CD14-positive monocyte (primary cell): ENCODE data around the gene TMEM248. TPM values are rescaled to one million over a fixed set of nuclear protein-coding genes. Genes with fewer than 3 reads are reported as not detected.
"Not testable (repeated sequence)": the region's sequence is repeated elsewhere in the genome, so short reads cannot be mapped to it uniquely, and the experiment has no call there.

ENCODE experiments used
- DNase-seq, 3 donors: peaks; one replicate each; pipeline ENCODE4 v3.0.0-alpha.2; 2011 to 2022
- H2AFZ ChIP-seq: 2 replicates; pipeline ENCODE4 v1.6.0; 2012; ENCODE audit warnings: mild to moderate bottlenecking, low read depth, low read length, inconsistent platforms; ENCODE audit not compliant: insufficient read depth, poor library complexity, severe bottlenecking
- H3K27ac ChIP-seq, 2 donors: 1 replicate in 1 of 2; 2 replicates in 1 of 2; pipeline ENCODE4 v1.5.1; 2012 to 2013; ENCODE audit warnings: low read length in 2 of 2, control low read depth in 1 of 2, inconsistent platforms in 1 of 2, low read depth in 1 of 2, mild to moderate bottlenecking in 1 of 2
- H3K27me3 ChIP-seq, 2 donors: one replicate each; pipeline versions ENCODE4 v1.6.0 to v1.6.1; 2011 to 2013; ENCODE audit warnings: low read length in 2 of 2; ENCODE audit not compliant: control insufficient read depth in 2 of 2, insufficient read depth in 2 of 2
- H3K36me3 ChIP-seq, 2 donors: replicated peaks in 1 of 2; 1 replicate in 1 of 2; 2 replicates in 1 of 2; pipeline versions ENCODE4 v1.5.1 to v1.6.1; 2012 to 2013; ENCODE audit warnings: low read length in 2 of 2, control low read depth in 1 of 2, inconsistent platforms in 1 of 2, mild to moderate bottlenecking in 1 of 2; ENCODE audit not compliant: insufficient read depth in 2 of 2, control insufficient read depth in 1 of 2
- H3K4me1 ChIP-seq, 2 donors: 1 replicate in 1 of 2; 2 replicates in 1 of 2; pipeline versions ENCODE4 v1.5.1 to v1.6.1; 2012 to 2013; ENCODE audit warnings: low read length in 2 of 2, control low read depth in 1 of 2, inconsistent platforms in 1 of 2, mild to moderate bottlenecking in 1 of 2, moderate library complexity in 1 of 2; ENCODE audit not compliant: insufficient read depth in 2 of 2, control insufficient read depth in 1 of 2
- H3K4me2 ChIP-seq: replicated peaks from 2 replicates; pipeline ENCODE3; 2012; ENCODE audit warnings: low read length, moderate library complexity, mild to moderate bottlenecking; ENCODE audit not compliant: poor library complexity, severe bottlenecking; ENCODE audit errors: extremely low read depth
- H3K4me3 ChIP-seq, 3 experiments: fragments of 200-600 bp in 1 of 3; sonication (generic) in 1 of 3; replicated peaks in 1 of 3; 1 replicate in 2 of 3; 2 replicates in 1 of 3; pipeline ENCODE4 v1.5.1; 2011 to 2013; ENCODE audit warnings: low read length in 3 of 3, mild to moderate bottlenecking in 3 of 3, control low read depth in 2 of 3, low read depth in 2 of 3, inconsistent platforms in 1 of 3, moderate library complexity in 1 of 3
- H3K79me2 ChIP-seq: 2 replicates; pipeline ENCODE4 v1.6.0; 2012; ENCODE audit warnings: mild to moderate bottlenecking, control low read depth, inconsistent platforms, low read length, moderate library complexity; ENCODE audit not compliant: insufficient read depth
- H3K9ac ChIP-seq: 2 replicates; pipeline ENCODE4 v1.6.0; 2017; ENCODE audit warnings: low read length, mild to moderate bottlenecking; ENCODE audit not compliant: insufficient read depth, poor library complexity, severe bottlenecking
- H3K9me3 ChIP-seq, 2 donors: replicated peaks in 1 of 2; 1 replicate in 1 of 2; 2 replicates in 1 of 2; pipeline versions ENCODE4 v1.5.1 to v1.6.1; 2012 to 2013; ENCODE audit warnings: low read length in 2 of 2, control low read depth in 1 of 2; ENCODE audit not compliant: control insufficient read depth in 1 of 2, insufficient read depth in 1 of 2
- H4K20me1 ChIP-seq: 2 replicates; pipeline ENCODE4 v1.6.0; 2012; ENCODE audit warnings: mild to moderate bottlenecking, low read length, control low read depth, moderate library complexity; ENCODE audit not compliant: insufficient read depth
- H3K27ac Mint-ChIP-seq, 7 donors: one replicate each; pipeline ENCODE4 v1.8.0; 2020; ENCODE audit warnings: mild to moderate bottlenecking in 7 of 7, mixed read lengths in 7 of 7, moderate library complexity in 6 of 7, inconsistent platforms in 2 of 7
- H3K27me3 Mint-ChIP-seq, 3 donors: one replicate each; pipeline ENCODE4 v1.8.0; 2021 to 2022; ENCODE audit warnings: low read depth in 3 of 3, mild to moderate bottlenecking in 3 of 3, mixed read lengths in 3 of 3, moderate library complexity in 3 of 3, inconsistent platforms in 1 of 3
- H3K36me3 Mint-ChIP-seq, 2 donors: one replicate each; pipeline ENCODE4 v1.8.0; 2020; ENCODE audit warnings: mixed read lengths in 2 of 2, inconsistent platforms in 1 of 2, mild to moderate bottlenecking in 1 of 2
- H3K4me1 Mint-ChIP-seq: one replicate; pipeline ENCODE4 v1.8.0; 2020; ENCODE audit warnings: mild to moderate bottlenecking, mixed read lengths
- H3K4me3 Mint-ChIP-seq, 2 donors: one replicate each; pipeline ENCODE4 v1.8.0; 2020; ENCODE audit warnings: mild to moderate bottlenecking in 2 of 2, mixed read lengths in 2 of 2, moderate library complexity in 1 of 2
- H3K9me3 Mint-ChIP-seq, 7 donors: one replicate each; pipeline ENCODE4 v1.8.0; 2020 to 2022; ENCODE audit warnings: mixed read lengths in 7 of 7, mild to moderate bottlenecking in 6 of 7, moderate library complexity in 6 of 7, inconsistent platforms in 2 of 7
- CTCF ChIP-seq: fragments of 200-600 bp; IDR thresholded peaks from one replicate; pipeline ENCODE4 v1.8.0; 2022; ENCODE audit warnings: antibody characterized with exemption, mild to moderate bottlenecking
- WGBS: methylation state at CpG from one replicate; pipeline ENCODE4 v1.1.5; 2013; ENCODE audit warnings: missing lambda C conversion rate; ENCODE audit not compliant: insufficient coverage; 5-methylcytosine and 5-hydroxymethylcytosine counted together
- intact Hi-C, 2 donors: fragments of 100-400 bp; cut with micrococcal nuclease; formaldehyde crosslinking; loops; one replicate each; pipeline versions ENCODE4 v1.15.0 to v1.15.1; 2023
- polyA plus RNA-seq, 3 donors: library from polyadenylated mRNA; depleted of rRNA in 1 of 3; unstranded in 2 of 3; stranded (reverse) in 1 of 3; fragments of 300-500 nt in 2 of 3; fragments of >200 nt in 1 of 3; fragmentation: Illumina TruSeq in 2 of 3; gene quantifications; 1 replicate in 2 of 3; 2 replicates in 1 of 3; pipeline ENCODE4 v1.2.3, GENCODE V29; 2012 to 2021

The TMEM248 gene
- polyA plus RNA-seq, 3 donors, result 67.5 to 82.3 (median 78.3) TPM

- no peak for TF ChIP-seq CTCF
- peaks cover 0 to 2% (median 0%) of the 10 kb centered on the region in 3 donors for H3K27me3 Mint-ChIP-seq
- no peaks in the 10 kb centered on the region for H3K4me1 Mint-ChIP-seq
- H4K20me1 ChIP-seq, result no peaks in the 10 kb centered on the region
- no peak overlapping the region for H3K4me3 ChIP-seq
- peaks cover 0 to 13% of the 10 kb centered on the region in 2 donors for H3K36me3 Mint-ChIP-seq
- H3K4me1 ChIP-seq, result no peaks in the 10 kb centered on the region
- H3K27me3 ChIP-seq, result no peaks in the 10 kb centered on the region
- H3K36me3 ChIP-seq, result no peaks in the 10 kb centered on the region
- 86% methylated on average over 5 of the region's 5 CpGs for WGBS
- no peak overlapping the region for H3K9ac ChIP-seq
- H3K4me3 Mint-ChIP-seq, result no peak overlapping the region
- H3K27ac ChIP-seq, result no peak overlapping the region
- no peak overlapping the region for H3K4me2 ChIP-seq
- peaks cover 0 to 2% (median 0%) of the 10 kb centered on the region in 7 donors for H3K9me3 Mint-ChIP-seq
- H3K9me3 ChIP-seq, result no peaks in the 10 kb centered on the region
- no peak overlapping the region for H2AFZ ChIP-seq
- no peaks in the 10 kb centered on the region for H3K79me2 ChIP-seq
- no peak for DNase-seq
- H3K27ac Mint-ChIP-seq, result peak overlapping the region in 3 of 7 donors; percentile 18 to 69 (median 44)
- intact Hi-C loops, result loop anchor here in 1 of 2 donors (5.0 kb wide), 1 partner anchor 73 kb away; no protein-coding TSS in a partner anchor
Measured at GRCh38 chr7:66905689-66906088, 15.3 kb upstream of the TMEM248 start.

DNA sequence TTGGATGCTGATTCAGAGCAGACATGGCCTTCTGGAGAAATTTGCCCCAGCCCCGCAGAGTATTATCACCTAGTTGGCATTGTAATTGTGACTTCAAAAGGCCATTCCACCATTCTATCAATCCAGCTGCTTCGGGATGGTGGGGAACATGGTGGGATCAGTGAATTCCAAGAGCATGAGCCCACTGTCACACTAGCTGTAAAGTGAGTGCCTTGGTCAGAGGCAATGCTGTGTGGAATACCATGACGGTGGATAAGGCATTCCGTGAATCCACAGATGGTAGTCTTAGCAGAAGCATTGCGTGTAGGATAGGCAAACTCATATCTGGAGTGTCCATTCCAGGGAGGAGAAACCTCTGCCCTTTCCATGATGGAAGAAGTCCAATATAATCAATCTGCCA, 13.3 kb upstream of the TMEM248 start:
- Mint-ChIP-seq H3K27ac (no peak overlapping the region), H3K4me1 (no peaks in the 10 kb centered on the region), H3K27me3 (peaks cover 0 to 2% (median 0%) of the 10 kb centered on the region in 3 donors), H3K9me3 (peaks cover 0 to 2% (median 0%) of the 10 kb centered on the region in 7 donors), H3K36me3 (no peaks in the 10 kb centered on the region), H3K4me3 (no peak overlapping the region)
- Histone ChIP-seq H2AFZ (no peak overlapping the region), H3K79me2 (no peaks in the 10 kb centered on the region), H3K4me1 (no peaks in the 10 kb centered on the region), H3K27me3 (no peaks in the 10 kb centered on the region), H3K4me2 (no peak overlapping the region), H3K36me3 (no peaks in the 10 kb centered on the region), H3K27ac (no peak overlapping the region), H3K9me3 (no peaks in the 10 kb centered on the region), H3K4me3 (no peak overlapping the region), H4K20me1 (no peaks in the 10 kb centered on the region), H3K9ac (no peak overlapping the region)
- WGBS, result no CpG with 5 or more reads among the region's 5 CpGs
- no peak for DNase-seq
- TF ChIP-seq CTCF, result no peak
- intact Hi-C loops, result loop anchor here in 1 of 2 donors (5.0 kb wide), 1 partner anchor 75 kb away; no protein-coding TSS in a partner anchor

DNA sequence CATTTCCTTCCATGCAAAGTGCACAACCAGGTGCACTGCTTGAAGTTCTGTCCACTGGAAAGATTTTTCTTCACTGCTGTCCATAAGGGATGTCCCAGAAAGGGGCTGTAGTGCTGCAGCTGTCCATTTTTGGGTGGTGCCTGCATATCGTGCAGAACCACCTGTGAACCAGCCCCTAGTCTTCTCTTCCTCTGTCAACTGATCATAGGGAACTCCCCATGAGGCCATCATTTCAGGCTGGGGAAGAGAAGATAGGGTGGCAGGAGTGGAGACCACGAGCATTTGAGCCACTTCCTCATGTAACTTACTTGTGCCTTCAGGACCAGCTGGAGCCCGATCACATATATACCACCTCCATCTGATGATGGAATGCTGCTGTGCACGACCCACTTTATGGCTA, 12.4 kb upstream of the TMEM248 start:
- not testable (repeated sequence) for H3K9ac ChIP-seq, H2AFZ ChIP-seq, H3K27me3 ChIP-seq, H3K4me2 ChIP-seq, H3K4me3 Mint-ChIP-seq, H3K36me3 Mint-ChIP-seq, H3K4me3 ChIP-seq, H3K9me3 ChIP-seq, H3K27ac Mint-ChIP-seq, H3K27me3 Mint-ChIP-seq, H3K27ac ChIP-seq, H3K9me3 Mint-ChIP-seq, H3K4me1 ChIP-seq, H4K20me1 ChIP-seq, DNase-seq, H3K36me3 ChIP-seq, H3K4me1 Mint-ChIP-seq, H3K79me2 ChIP-seq
- intact Hi-C loops, result loop anchor here in 1 of 2 donors (5.0 kb wide), 1 partner anchor 76 kb away; no protein-coding TSS in a partner anchor
- WGBS, result no CpG with 5 or more reads among the region's 4 CpGs
